ENCODE data around the gene TAF11L5. TPM values are rescaled to one million over a fixed set of nuclear protein-coding genes. Genes with fewer than 3 reads are reported as not detected.
"Not testable (repeated sequence)": the region's sequence is repeated elsewhere in the genome, so short reads cannot be mapped to it uniquely, and the experiment has no call there.

Gene TAF11L5
- polyA plus RNA-seq (2011; rRNA removed) (not detected in 2 replicates), polyA minus RNA-seq (2011; rRNA and poly(A)+ RNA removed) (not detected in 2 replicates)

DNA sequence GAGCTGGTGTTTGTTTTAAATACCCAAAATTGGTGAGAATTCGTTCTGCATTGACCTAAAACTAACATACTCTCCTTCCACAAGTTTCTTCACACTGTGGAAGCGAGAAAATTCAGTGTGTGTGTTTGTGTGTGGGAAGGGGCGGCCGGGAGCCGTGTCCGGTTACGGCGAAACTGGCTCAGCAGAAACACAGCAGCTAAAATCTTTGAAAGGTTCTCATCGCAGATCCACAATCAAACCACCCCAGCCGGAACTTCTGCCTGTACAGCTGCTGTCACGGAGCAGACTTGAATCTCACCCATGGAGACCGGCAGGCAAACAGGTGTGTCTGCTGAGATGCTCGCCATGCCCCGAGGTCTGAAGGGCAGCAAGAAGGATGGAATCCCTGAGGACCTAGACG, at the start of gene TAF11L5:
Gene TAF11L5 (plus strand): TSS at position 301 of the 400 bp plus-strand sequence.
- H3K36me3 ChIP-seq (ENCODE audit: control insufficient read depth, insufficient read depth, low read length); H3K27me3 ChIP-seq (ENCODE audit: control insufficient read depth, insufficient read depth, low read length); POLR2A ChIA-PET; H3K4me3 ChIP-seq (ENCODE audit: low read depth, low read length); CTCF ChIA-PET; DNase-seq (ENCODE audit: low read depth): not testable (repeated sequence)

DNA sequence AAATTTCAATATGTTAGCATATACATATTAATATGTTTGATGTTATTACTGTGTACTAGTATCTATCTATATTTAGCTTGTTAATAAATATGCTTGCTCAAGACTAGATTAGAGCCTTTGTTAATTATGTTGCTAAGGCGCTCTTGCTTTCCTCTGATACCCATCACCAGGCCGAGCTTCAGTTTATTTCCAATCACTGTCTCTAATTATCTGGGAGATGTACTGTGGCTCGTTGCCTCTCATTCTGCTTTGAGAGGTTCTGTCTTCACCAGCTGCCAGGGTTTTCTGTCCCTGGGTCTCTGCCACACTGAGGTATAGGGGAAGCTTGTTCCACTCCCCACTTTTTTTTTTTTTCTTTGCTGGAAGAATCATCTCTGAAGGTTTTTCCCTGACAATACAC, 48.0 kb upstream of the TAF11L5 start:
- Histone ChIP-seq H3K4me3 (ENCODE audit: low read depth, low read length) (no peak overlapping the region), H3K36me3 (ENCODE audit: control insufficient read depth, insufficient read depth, low read length) (no peaks in the 10 kb centered on the region), H3K27me3 (ENCODE audit: control insufficient read depth, insufficient read depth, low read length) (no peaks in the 10 kb centered on the region; the same call in 1 of the 2 replicates)
- ChIA-PET CTCF (interaction anchor here (0.6 kb wide), 1 partner anchor 256 kb away, joined by 3 read pairs; no protein-coding TSS in a partner anchor), POLR2A (no interaction called here)
- no peak for DNase-seq (ENCODE audit: low read depth)
- TF ChIP-seq, protein P1, sequence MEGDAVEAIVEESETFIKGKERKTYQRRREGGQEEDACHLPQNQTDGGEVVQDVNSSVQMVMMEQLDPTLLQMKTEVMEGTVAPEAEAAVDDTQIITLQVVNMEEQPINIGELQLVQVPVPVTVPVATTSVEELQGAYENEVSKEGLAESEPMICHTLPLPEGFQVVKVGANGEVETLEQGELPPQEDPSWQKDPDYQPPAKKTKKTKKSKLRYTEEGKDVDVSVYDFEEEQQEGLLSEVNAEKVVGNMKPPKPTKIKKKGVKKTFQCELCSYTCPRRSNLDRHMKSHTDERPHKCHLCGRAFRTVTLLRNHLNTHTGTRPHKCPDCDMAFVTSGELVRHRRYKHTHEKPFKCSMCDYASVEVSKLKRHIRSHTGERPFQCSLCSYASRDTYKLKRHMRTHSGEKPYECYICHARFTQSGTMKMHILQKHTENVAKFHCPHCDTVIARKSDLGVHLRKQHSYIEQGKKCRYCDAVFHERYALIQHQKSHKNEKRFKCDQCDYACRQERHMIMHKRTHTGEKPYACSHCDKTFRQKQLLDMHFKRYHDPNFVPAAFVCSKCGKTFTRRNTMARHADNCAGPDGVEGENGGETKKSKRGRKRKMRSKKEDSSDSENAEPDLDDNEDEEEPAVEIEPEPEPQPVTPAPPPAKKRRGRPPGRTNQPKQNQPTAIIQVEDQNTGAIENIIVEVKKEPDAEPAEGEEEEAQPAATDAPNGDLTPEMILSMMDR (IDR thresholded peaks at IDR 0.05; ENCODE audit: insufficient read depth, low read depth, low read length): no peak

DNA sequence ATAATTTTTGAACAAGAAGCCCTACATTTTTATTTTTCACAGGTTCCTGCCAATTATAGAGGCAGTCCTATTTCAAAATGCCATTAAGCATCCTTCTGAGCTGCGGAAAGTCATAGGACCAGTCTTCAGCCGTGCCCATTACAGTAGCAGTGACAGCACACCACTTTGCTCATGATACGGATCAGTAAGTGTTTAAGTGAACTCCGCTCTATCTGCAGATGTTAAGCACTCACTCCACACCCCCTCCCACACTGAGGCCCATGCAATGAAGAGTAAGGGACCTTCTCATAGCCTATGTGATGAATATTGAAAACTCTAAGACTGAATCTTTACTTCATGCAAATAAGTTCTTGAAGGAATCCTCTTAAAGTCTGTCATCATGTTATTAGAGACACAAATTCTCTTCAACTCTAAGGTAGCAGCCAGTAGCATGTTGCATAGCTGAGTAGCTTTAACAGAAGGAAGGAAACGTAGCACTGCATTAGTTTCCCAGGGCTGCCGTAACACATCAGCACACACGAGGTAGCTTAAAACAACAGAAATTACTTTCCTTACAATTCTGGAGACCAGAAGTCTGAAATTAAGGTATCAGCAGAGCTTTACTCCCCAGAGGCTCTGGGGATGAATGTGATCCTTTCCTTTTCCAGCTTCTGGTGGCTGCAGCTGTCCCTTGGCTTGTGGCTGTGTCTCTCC, 47.3 kb upstream of the TAF11L5 start:
- ChIA-PET POLR2A (no interaction called here), CTCF (interaction anchor here (1.0 kb wide), 1 partner anchor 261 kb away, joined by 3 read pairs; no protein-coding TSS in a partner anchor)
- no peak overlapping the region for H3K4me3 ChIP-seq (ENCODE audit: low read depth, low read length)
- no peak for DNase-seq (ENCODE audit: low read depth)
- no peaks in the 10 kb centered on the region for H3K36me3 ChIP-seq (ENCODE audit: control insufficient read depth, insufficient read depth, low read length)
- no peaks in the 10 kb centered on the region; the same call in 1 of the 2 replicates for H3K27me3 ChIP-seq (ENCODE audit: control insufficient read depth, insufficient read depth, low read length)
- TF ChIP-seq, protein P1 (IDR thresholded peaks at IDR 0.05; ENCODE audit: insufficient read depth, low read depth, low read length): no peak

DNA sequence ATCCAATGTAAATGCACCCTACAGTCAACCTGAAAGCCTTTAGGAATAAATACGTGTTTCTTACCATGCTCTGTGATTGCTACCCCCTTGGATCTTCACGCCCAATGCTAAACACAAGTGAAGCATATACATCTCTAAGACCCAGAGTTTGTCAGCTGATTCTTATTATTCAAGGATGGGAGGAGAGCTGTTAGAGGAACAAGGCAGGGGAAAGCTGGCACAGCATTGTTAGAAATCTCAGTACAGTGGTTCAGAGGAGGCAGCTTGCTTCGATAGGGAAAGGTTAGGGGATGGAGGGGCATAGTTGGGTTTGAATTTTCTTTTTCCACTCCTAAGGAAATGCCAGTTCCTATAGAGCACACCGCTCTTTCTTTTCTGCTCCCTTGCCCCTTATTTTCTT, 43.7 kb upstream of the TAF11L5 start:
- Histone ChIP-seq H3K4me3 (ENCODE audit: low read depth, low read length) (no peak overlapping the region), H3K27me3 (ENCODE audit: control insufficient read depth, insufficient read depth, low read length) (no peaks in the 10 kb centered on the region; the same call in 1 of the 2 replicates), H3K36me3 (ENCODE audit: control insufficient read depth, insufficient read depth, low read length) (no peaks in the 10 kb centered on the region)
- ChIA-PET POLR2A (no interaction called here), CTCF (no interaction called here)
- no peak for DNase-seq (ENCODE audit: low read depth)
- TF ChIP-seq, protein P1 (IDR thresholded peaks at IDR 0.05; ENCODE audit: insufficient read depth, low read depth, low read length): no peak

DNA sequence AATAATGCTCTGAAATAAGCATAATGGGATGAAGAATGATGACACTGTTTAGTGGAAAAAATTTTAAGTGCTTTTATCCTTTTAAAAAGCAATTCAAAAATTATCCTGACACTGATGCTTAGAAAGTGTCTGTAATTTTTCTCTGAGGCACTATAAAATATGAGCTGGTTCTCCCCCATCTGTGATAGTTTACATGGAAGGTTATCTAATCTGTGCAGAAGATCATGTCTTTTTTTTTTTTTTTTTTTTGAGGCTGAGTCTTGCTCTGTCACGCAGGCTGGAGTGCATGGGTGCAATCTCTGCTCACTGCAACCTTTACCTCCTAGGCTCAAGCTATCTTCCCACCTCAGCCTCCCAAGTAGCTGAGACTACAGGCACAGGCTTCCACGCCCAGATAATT, 42.2 kb upstream of the TAF11L5 start:
- no peak overlapping the region for H3K4me3 ChIP-seq (ENCODE audit: low read depth, low read length)
- H3K36me3 ChIP-seq (ENCODE audit: control insufficient read depth, insufficient read depth, low read length): no peaks in the 10 kb centered on the region
- no peak for DNase-seq (ENCODE audit: low read depth)
- TF ChIP-seq, protein P1 (IDR thresholded peaks at IDR 0.05; ENCODE audit: insufficient read depth, low read depth, low read length): no peak
- no peaks in the 10 kb centered on the region; the same call in 1 of the 2 replicates for H3K27me3 ChIP-seq (ENCODE audit: control insufficient read depth, insufficient read depth, low read length)
- ChIA-PET CTCF (no interaction called here), POLR2A (no interaction called here)

DNA sequence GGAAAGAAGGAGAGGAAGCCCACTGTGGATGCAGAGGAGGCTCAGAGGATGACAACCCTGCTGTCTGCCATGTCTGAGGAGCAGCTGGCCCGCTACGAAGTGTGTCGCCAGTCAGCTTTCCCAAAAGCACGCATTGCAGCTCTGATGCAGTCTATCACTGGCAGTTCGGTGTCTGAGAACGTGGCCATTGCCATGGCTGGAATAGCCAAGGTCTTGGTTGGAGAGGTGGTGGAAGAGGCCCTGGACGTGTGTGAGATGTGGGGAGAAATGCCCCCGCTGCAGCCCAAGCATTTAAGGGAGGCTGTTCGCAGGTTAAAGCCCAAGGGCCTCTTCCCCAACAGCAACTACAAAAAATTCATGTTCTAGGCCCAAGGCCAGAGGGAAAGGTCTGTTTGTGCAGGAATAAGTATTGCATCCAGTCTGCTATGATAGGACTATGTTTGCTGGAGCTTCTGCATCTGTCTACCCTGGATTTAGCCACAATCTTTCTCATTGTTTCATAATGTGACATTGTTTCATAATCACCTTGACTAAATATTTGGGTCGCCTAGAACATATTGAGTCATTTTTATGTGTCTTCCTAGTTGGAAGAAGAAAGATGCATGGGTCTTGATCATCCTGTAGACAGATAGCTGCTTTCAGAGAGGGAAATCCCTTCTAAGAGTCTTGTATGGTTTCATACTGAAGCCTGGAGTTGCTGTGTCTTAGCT, 38.4 kb upstream of the TAF11L5 start:
- H3K27me3 ChIP-seq (ENCODE audit: control insufficient read depth, insufficient read depth, low read length); CTCF ChIA-PET; H3K4me3 ChIP-seq (ENCODE audit: low read depth, low read length); DNase-seq (ENCODE audit: low read depth); POLR2A ChIA-PET; H3K36me3 ChIP-seq (ENCODE audit: control insufficient read depth, insufficient read depth, low read length): not testable (repeated sequence)

Data from BJ (cell line).